ENCODE data around the gene BRF1.

DNA sequence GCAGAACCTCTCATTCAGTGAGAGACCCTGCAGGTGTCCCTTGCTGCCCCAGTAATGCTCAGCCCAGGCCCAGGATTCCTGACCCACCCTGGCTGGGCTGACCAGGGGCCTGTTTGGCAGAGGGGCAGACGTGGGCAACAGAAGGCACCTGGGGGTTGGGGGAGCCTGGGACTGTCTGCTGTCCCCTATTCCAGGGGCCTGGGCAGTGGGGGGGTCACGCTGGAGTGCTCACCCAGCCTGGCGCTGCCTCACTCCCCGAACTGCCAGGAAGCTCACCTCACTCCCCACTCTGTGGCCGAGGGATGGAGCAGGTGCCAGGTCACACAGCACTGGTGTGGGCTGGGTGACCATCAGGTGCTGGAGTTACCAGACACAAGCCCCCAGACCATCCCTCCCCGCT, 97.1 kb downstream of the BRF1 start:
- no peak for TF ChIP-seq POLR2AphosphoS5 (IDR thresholded peaks at IDR 0.05; ENCODE audit: insufficient read depth in 1 of 2, low read depth in 1 of 2)
- TF ChIP-seq POLR2A (IDR thresholded peaks at IDR 0.05) = no peak
- TF ChIP-seq CTCF (IDR thresholded peaks at IDR 0.05) = no peak
